ENCODE data around the gene PPFIA4. TPM values are rescaled to one million over a fixed set of nuclear protein-coding genes. Genes with fewer than 3 reads are reported as not detected.

The PPFIA4 gene
- total and polyA plus RNA-seq, 2 of the 4 experiments (the other 2 are of a cell fraction), result 5.4 to 13.7 TPM

DNA sequence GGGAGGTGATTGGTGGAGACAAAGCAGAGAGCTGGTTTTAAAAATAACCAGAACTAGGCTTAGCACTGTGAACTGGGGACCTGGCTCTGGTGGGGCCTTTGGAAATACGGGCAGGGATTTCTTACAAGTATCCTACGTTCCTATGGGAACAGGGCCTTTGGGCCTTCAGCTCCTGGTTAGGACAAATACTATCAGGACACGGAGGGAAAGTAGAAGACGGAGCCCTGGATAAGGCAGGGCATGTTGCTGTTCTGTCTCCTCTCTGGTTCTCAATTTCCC lies 64.8 kb downstream of the PPFIA4 start:
- H3K4me3 ChIP-seq (ENCODE audit: insufficient read depth, low read depth, low read length), result no peak overlapping the region
- ChIA-PET POLR2A (ENCODE audit: unreplicated experiment) (no interaction called here), CTCF (no interaction called here)
- H4K8ac ChIP-seq (ENCODE audit: low read depth in 2 of 2, low read length in 2 of 2), result no peak overlapping the region
- H3K9me3 ChIP-seq (ENCODE audit: control insufficient read depth, insufficient read depth, low read length), result peaks cover 7% of the 10 kb centered on the region
- WGBS, 2 experiments (ENCODE audit: extremely low coverage in 2 of 2, insufficient read length in 1 of 2), result no CpG with 5 or more reads among the region's 4 CpGs
- no peaks in the 10 kb centered on the region for H3K36me3 ChIP-seq (ENCODE audit: control insufficient read depth, insufficient read depth, low read length)
- no TSS peak for BruUV-seq (replicated peaks)
- no peak overlapping the region for H2BK5ac ChIP-seq (ENCODE audit: low read depth, low read length, poor library complexity, severe bottlenecking)
- ATAC-seq (ENCODE audit: low read depth) (no peak), DNase-seq (no peak)
- H3K14ac ChIP-seq (replicated peaks; ENCODE audit: low read depth, low read length), result no peak overlapping the region
- in situ Hi-C loops (cut with MboI; ENCODE audit: low sequenced_read_pairs) (no loop called here), dilution Hi-C loops (cut with HindIII; ENCODE audit: low sequenced_read_pairs, unreplicated experiment) (no loop called here), intact Hi-C loops (cut with micrococcal nuclease) (no loop called here)
- H2BK15ac ChIP-seq (ENCODE audit: low read depth, low read length), result no peak overlapping the region
- H4K91ac ChIP-seq (ENCODE audit: insufficient read depth, low read depth, low read length), result no peak overlapping the region
- H3K4ac ChIP-seq (ENCODE audit: low read depth, low read length), result no peak overlapping the region
- H3K27me3 ChIP-seq (ENCODE audit: control insufficient read depth, insufficient read depth, low read length), result peaks cover 60% of the 10 kb centered on the region
- H3K79me1 ChIP-seq (ENCODE audit: low read depth in 1 of 2, low read length in 2 of 2), result no peaks in the 10 kb centered on the region
- H4K5ac ChIP-seq (ENCODE audit: low read depth, low read length), result no peak overlapping the region
- H4K20me1 ChIP-seq (ENCODE audit: insufficient read depth, low read length), result no peaks in the 10 kb centered on the region
- no peak overlapping the region for H2BK20ac ChIP-seq (ENCODE audit: low read depth, low read length)
- H3K18ac ChIP-seq (ENCODE audit: low read depth, low read length), result no peak overlapping the region
- no peak overlapping the region for H2AK5ac ChIP-seq (ENCODE audit: low read depth, low read length)
- H2AFZ ChIP-seq (replicated peaks; ENCODE audit: low read length, poor library complexity), result no peak overlapping the region
- H3K56ac ChIP-seq (ENCODE audit: extremely low read depth, insufficient read depth, low read length), result no peak overlapping the region
- H3K23ac ChIP-seq (ENCODE audit: low read depth, low read length), result no peak overlapping the region
- no peak for TF ChIP-seq CEBPB (IDR thresholded peaks at IDR 0.05; ENCODE audit: low read depth, low read length)
- TF ChIP-seq, protein P1, sequence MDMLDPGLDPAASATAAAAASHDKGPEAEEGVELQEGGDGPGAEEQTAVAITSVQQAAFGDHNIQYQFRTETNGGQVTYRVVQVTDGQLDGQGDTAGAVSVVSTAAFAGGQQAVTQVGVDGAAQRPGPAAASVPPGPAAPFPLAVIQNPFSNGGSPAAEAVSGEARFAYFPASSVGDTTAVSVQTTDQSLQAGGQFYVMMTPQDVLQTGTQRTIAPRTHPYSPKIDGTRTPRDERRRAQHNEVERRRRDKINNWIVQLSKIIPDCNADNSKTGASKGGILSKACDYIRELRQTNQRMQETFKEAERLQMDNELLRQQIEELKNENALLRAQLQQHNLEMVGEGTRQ (IDR thresholded peaks at IDR 0.05; ENCODE audit: low read depth, low read length), result no peak
- no peak for TF ChIP-seq MXI1 (IDR thresholded peaks at IDR 0.05; ENCODE audit: borderline replicate concordance, low read depth, low read length)
- TF ChIP-seq MAFK (IDR thresholded peaks at IDR 0.05; ENCODE audit: low read depth, low read length), result no peak
- TF ChIP-seq MAZ (IDR thresholded peaks at IDR 0.05; ENCODE audit: borderline replicate concordance, low read depth, low read length), result no peak
- TF ChIP-seq, protein P2, sequence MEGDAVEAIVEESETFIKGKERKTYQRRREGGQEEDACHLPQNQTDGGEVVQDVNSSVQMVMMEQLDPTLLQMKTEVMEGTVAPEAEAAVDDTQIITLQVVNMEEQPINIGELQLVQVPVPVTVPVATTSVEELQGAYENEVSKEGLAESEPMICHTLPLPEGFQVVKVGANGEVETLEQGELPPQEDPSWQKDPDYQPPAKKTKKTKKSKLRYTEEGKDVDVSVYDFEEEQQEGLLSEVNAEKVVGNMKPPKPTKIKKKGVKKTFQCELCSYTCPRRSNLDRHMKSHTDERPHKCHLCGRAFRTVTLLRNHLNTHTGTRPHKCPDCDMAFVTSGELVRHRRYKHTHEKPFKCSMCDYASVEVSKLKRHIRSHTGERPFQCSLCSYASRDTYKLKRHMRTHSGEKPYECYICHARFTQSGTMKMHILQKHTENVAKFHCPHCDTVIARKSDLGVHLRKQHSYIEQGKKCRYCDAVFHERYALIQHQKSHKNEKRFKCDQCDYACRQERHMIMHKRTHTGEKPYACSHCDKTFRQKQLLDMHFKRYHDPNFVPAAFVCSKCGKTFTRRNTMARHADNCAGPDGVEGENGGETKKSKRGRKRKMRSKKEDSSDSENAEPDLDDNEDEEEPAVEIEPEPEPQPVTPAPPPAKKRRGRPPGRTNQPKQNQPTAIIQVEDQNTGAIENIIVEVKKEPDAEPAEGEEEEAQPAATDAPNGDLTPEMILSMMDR (conservative IDR thresholded peaks at IDR 0.05; ENCODE audit: low read depth, low read length), result no peak
- no peak for TF ChIP-seq RAD21 (IDR thresholded peaks at IDR 0.05; ENCODE audit: low read length)
- TF ChIP-seq FOS (IDR thresholded peaks at IDR 0.05; ENCODE audit: low read depth, low read length), result no peak
- no peak for TF ChIP-seq CHD1 (IDR thresholded peaks at IDR 0.05; ENCODE audit: low read depth, low read length)
- no peak for TF ChIP-seq SMC3 (IDR thresholded peaks at IDR 0.05; ENCODE audit: low read depth, low read length)
- TF ChIP-seq BHLHE40 (IDR thresholded peaks at IDR 0.05; ENCODE audit: low read depth, low read length), result no peak
- no peak for TF ChIP-seq NFE2L2 (IDR thresholded peaks at IDR 0.05; ENCODE audit: low read depth, low read length)
- TF ChIP-seq RFX5 (IDR thresholded peaks at IDR 0.05; ENCODE audit: low read depth, low read length), result no peak
- no peak for TF ChIP-seq RCOR1 (IDR thresholded peaks at IDR 0.05; ENCODE audit: insufficient replicate concordance, low read length)
- no peak for TF ChIP-seq POLR2A (IDR thresholded peaks at IDR 0.05; ENCODE audit: low read depth, low read length)
- TF ChIP-seq, protein P3, sequence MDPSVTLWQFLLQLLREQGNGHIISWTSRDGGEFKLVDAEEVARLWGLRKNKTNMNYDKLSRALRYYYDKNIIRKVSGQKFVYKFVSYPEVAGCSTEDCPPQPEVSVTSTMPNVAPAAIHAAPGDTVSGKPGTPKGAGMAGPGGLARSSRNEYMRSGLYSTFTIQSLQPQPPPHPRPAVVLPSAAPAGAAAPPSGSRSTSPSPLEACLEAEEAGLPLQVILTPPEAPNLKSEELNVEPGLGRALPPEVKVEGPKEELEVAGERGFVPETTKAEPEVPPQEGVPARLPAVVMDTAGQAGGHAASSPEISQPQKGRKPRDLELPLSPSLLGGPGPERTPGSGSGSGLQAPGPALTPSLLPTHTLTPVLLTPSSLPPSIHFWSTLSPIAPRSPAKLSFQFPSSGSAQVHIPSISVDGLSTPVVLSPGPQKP (IDR thresholded peaks at IDR 0.05; ENCODE audit: borderline replicate concordance, low read depth, low read length), result no peak
- H2AK9ac ChIP-seq (replicated peaks; ENCODE audit: low read depth, low read length, poor library complexity), result no peak overlapping the region
- no peaks in the 10 kb centered on the region for H3K4me1 ChIP-seq (ENCODE audit: control insufficient read depth, insufficient read depth, low read length)
- H3K9ac ChIP-seq (ENCODE audit: low read depth, low read length), result no peak overlapping the region
- no peak overlapping the region for H3K4me2 ChIP-seq (ENCODE audit: low read depth, low read length)
- no peak overlapping the region for H2BK120ac ChIP-seq (ENCODE audit: low read depth, low read length)
- no peaks in the 10 kb centered on the region for H3K9me1 ChIP-seq (ENCODE audit: insufficient read depth, low read length)
- no peak overlapping the region for H3K27ac ChIP-seq (ENCODE audit: insufficient read depth, low read length)
